Mesothelial cell of epicardium (in vitro differentiated cells): ENCODE measurements around the gene NOTCH3. TPM values are rescaled to one million over a fixed set of nuclear protein-coding genes. Genes with fewer than 3 reads are reported as not detected.

ENCODE experiments used
- DNase-seq, 2 experiments: peaks; one replicate each; pipeline ENCODE4 v3.0.0; 2021; ENCODE audit warnings: low spot score in 2 of 2; ENCODE audit not compliant: unreplicated experiment in 2 of 2
- H3K27ac Mint-ChIP-seq: 2 replicates; pipeline ENCODE4 v1.8.0; 2021; ENCODE audit warnings: mixed read lengths
- H3K27me3 Mint-ChIP-seq: 2 replicates; pipeline ENCODE4 v1.8.0; 2021; ENCODE audit warnings: low read depth, mixed read lengths
- H3K36me3 Mint-ChIP-seq: 2 replicates; pipeline ENCODE4 v1.8.0; 2021; ENCODE audit warnings: mixed read lengths
- H3K4me1 Mint-ChIP-seq: 2 replicates; pipeline ENCODE4 v1.8.0; 2021; ENCODE audit warnings: mixed read lengths
- H3K4me3 Mint-ChIP-seq: 2 replicates; pipeline ENCODE4 v1.8.0; 2021; ENCODE audit warnings: mild to moderate bottlenecking, moderate library complexity, mixed read lengths
- H3K9me3 Mint-ChIP-seq: 2 replicates; pipeline ENCODE4 v1.8.0; 2021; ENCODE audit warnings: mixed read lengths
- total RNA-seq: library from RNA; stranded (reverse); gene quantifications from 3 replicates; pipeline ENCODE4 v1.2.1, GENCODE V29; 2021
- TF ChIP-seq, protein P1 (sequence below): fragments of 200-600 bp; sonication (generic); IDR thresholded peaks from one replicate; pipeline ENCODE4 v1.5.0; 2021; ENCODE audit warnings: antibody characterized with exemption; ENCODE audit not compliant: unreplicated experiment

Gene NOTCH3
- total RNA-seq, 1 donor from 2014 or later: 204 TPM

DNA sequence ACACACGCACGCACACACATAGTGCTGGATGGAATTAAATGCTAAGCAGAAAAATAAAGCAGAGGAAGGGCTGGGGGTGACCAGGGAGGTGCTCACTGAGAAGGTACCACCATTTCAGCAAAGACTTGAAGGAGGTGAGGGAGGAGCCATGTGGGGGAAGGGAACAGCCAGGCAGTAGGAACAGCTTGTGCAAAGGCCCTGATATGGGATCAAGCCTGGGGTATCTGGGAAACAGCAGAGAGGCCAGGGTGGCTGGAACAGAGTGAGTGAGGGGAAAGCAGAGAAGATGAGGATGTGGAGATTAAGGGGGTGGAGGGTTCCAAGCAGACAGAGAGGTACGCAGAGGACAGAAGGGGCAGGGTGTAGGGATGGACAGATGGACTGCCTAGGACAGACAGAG lies 25.2 kb downstream of the NOTCH3 start:
- no peak overlapping the region for H3K4me3 Mint-ChIP-seq
- no peak overlapping the region for H3K27ac Mint-ChIP-seq
- TF ChIP-seq, protein P1, sequence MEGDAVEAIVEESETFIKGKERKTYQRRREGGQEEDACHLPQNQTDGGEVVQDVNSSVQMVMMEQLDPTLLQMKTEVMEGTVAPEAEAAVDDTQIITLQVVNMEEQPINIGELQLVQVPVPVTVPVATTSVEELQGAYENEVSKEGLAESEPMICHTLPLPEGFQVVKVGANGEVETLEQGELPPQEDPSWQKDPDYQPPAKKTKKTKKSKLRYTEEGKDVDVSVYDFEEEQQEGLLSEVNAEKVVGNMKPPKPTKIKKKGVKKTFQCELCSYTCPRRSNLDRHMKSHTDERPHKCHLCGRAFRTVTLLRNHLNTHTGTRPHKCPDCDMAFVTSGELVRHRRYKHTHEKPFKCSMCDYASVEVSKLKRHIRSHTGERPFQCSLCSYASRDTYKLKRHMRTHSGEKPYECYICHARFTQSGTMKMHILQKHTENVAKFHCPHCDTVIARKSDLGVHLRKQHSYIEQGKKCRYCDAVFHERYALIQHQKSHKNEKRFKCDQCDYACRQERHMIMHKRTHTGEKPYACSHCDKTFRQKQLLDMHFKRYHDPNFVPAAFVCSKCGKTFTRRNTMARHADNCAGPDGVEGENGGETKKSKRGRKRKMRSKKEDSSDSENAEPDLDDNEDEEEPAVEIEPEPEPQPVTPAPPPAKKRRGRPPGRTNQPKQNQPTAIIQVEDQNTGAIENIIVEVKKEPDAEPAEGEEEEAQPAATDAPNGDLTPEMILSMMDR: no peak
- peaks cover 4% of the 10 kb centered on the region for H3K4me1 Mint-ChIP-seq
- no peaks in the 10 kb centered on the region for H3K9me3 Mint-ChIP-seq
- peaks cover 36% of the 10 kb centered on the region for H3K36me3 Mint-ChIP-seq
- DNase-seq: no peak
- no peaks in the 10 kb centered on the region for H3K27me3 Mint-ChIP-seq

DNA sequence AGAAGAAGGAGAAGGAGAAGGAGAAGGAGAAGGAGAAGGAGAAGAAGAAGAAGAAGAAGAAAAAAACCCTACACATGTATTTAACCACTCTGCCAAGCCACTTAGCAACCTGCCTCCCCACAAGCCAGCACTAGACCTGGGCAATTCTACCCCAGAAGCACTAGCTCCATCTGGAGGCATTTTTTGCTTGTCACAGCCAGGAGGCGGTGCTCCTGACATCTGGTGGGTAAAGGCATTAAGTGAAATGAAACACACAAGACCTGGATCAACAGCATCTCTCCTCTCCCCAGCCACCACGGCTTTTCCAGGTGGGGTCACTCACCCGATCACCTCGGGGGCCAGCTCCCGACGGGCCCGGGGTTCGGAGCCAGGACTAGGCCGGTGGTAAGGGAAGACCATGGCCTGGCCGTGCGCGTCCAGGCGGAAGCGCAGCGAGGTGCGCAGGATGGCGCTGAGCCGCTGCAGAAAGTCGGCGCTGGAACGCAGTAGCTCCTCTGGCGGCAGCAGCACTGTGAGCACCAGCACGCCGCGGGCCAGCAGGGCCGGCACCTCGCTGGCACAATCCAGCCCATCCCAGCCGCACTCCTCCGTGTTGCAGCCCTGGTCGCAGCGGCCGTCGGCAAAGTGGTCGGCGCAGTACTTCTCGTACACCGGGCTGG lies 26.9 kb downstream of the NOTCH3 start:
- H3K4me3 Mint-ChIP-seq: no peak overlapping the region
- H3K4me1 Mint-ChIP-seq: peaks cover 4% of the 10 kb centered on the region
- H3K36me3 Mint-ChIP-seq: peaks cover 31% of the 10 kb centered on the region
- TF ChIP-seq, protein P1: no peak
- H3K9me3 Mint-ChIP-seq: no peaks in the 10 kb centered on the region
- no peak for DNase-seq
- no peak overlapping the region for H3K27ac Mint-ChIP-seq
- no peaks in the 10 kb centered on the region for H3K27me3 Mint-ChIP-seq

DNA sequence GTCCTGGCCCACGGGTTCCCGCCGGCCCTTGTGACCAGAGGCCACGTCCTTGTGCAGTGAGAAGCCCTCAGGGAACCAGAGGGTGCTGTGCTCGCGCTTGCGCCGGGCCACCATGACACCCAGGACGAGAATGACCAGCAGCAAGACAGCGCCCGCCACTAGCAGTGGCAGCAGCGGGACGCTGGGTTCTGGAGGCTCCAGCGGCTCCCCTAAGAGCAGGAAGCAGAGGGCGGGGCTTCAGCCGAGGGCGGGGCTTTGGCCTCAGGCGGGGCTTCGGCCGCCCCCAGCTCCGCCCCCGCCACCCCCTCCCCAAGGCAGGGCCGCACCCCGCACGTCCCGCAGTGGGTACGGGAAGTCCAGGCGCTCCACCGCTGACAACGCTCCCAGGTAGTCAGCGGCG lies 30.4 kb downstream of the NOTCH3 start:
- TF ChIP-seq, protein P1: no peak
- Mint-ChIP-seq H3K4me3 (no peak overlapping the region), H3K4me1 (no peaks in the 10 kb centered on the region), H3K36me3 (peaks cover 49% of the 10 kb centered on the region), H3K9me3 (peaks cover 4% of the 10 kb centered on the region), H3K27me3 (no peaks in the 10 kb centered on the region), H3K27ac (no peak overlapping the region)
- no peak for DNase-seq

DNA sequence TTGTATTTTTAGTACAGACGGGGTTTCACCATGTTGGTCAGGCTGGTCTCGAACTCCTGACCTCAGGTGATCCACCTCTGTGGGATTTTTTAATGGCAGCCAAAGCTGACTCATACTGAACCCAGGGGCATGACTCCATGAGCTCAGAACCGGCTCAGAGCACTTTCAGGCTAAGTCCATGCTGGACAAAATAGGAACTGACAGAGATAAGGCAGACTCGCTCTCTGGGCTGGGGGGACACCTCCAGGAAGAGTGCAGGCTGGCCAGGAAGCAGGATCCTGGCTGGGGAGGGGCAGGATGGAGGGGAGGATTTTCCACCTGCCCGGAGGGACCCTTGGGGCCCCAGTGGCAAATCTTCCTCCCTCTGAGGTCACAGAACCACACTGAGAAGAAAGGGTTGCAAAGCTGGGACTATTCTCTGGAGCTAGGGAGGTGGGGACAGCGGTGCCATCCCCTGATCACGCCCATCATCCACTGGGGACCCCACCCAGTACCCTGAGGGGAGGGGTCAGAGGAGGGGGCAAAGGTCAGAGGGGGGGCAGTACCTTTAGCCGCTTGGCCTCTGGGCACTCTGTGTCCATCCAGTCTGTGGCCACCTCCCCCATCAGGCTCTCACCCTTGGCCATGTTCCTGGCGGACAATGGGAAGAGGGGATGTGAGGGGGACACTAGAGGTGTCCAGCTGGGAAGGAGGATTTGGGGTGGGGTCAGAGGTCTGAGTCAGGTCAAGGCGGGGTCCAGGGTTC lies 31.1 kb downstream of the NOTCH3 start:
- Mint-ChIP-seq H3K4me1 (no peaks in the 10 kb centered on the region), H3K9me3 (peaks cover 8% of the 10 kb centered on the region), H3K4me3 (no peak overlapping the region), H3K36me3 (peaks cover 52% of the 10 kb centered on the region), H3K27me3 (no peaks in the 10 kb centered on the region), H3K27ac (no peak overlapping the region)
- DNase-seq: no peak
- TF ChIP-seq, protein P1: no peak

DNA sequence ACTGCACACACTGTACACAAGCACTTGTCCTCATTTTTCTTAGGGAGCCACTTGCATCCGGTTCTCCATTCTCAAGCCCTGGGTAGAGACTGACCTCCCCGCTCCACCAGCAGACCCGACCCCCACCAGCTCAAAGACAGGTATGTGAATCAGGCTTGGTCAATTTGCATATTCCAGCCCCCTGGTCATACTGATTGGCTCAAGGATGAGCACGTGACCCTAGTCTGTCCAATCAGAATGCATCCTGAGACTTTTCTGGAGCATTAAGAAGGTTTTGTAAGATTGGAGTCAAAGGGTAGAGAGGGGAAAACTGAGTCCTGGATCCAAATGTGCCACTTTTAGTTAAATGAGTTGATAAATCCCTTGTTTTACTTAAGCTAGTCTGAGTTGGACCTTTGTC lies 34.1 kb downstream of the NOTCH3 start:
- TF ChIP-seq, protein P1: no peak
- H3K27ac Mint-ChIP-seq: no peak overlapping the region
- no peaks in the 10 kb centered on the region for H3K27me3 Mint-ChIP-seq
- DNase-seq: no peak
- H3K36me3 Mint-ChIP-seq: peaks cover 63% of the 10 kb centered on the region
- H3K4me1 Mint-ChIP-seq: no peaks in the 10 kb centered on the region
- peaks cover 8% of the 10 kb centered on the region for H3K9me3 Mint-ChIP-seq
- H3K4me3 Mint-ChIP-seq: no peak overlapping the region
